Adipose tissue (tissue), 3 donors: ENCODE measurements around the gene CCKAR. TPM values are rescaled to one million over a fixed set of nuclear protein-coding genes. Genes with fewer than 3 reads are reported as not detected.

ENCODE experiments used
- H3K27ac ChIP-seq: one replicate; pipeline ENCODE4 v1.5.1; 2013; ENCODE audit warnings: low read depth, low read length
- WGBS, 3 donors: extraction: QIAGEN DNeasy Blood & Tissue Kit; methylation state at CpG; one replicate each; pipeline ENCODE4 v1.1.7; 2013; 5-methylcytosine and 5-hydroxymethylcytosine counted together
- polyA plus RNA-seq, 3 donors: library from polyadenylated mRNA; stranded (reverse); fragments of 200-250 nt; gene quantifications; one replicate each; pipeline ENCODE4 v1.2.3, GENCODE V29; 2013
- donor health status: healthy with polysubstance abuse.
- donor health status: Bipolar disorder and iron deficiency.
- donor health status: healthy.

Gene CCKAR
- polyA plus RNA-seq, 3 donors = 0.08 to 1.0 TPM; not detected in 1

- no peak overlapping the region for H3K27ac ChIP-seq
- WGBS, 3 donors = 73 to 80% (median 79%) methylated on average over 8 of the region's 8 CpGs
Measured at GRCh38 chr4:26496207-26496783, 6.0 kb upstream of the CCKAR start.

GRCh38 chr4:26493461-26493860, 3.2 kb upstream of the CCKAR start:
- 87 to 92% (median 90%) methylated on average over 4 of the region's 4 CpGs for WGBS, 3 donors
- no peak overlapping the region for H3K27ac ChIP-seq

- no peak overlapping the region for H3K27ac ChIP-seq
- 84 to 88% (median 87%) methylated on average over 7 of the region's 7 CpGs for WGBS, 3 donors
Measured at GRCh38 chr4:26491449-26492170, 1.3 kb upstream of the CCKAR start.

- H3K27ac ChIP-seq = no peak overlapping the region
- 83 to 84% (median 84%) methylated on average over 4 of the region's 4 CpGs for WGBS, 3 donors
Measured at GRCh38 chr4:26490960-26491284, 638 bp upstream of the CCKAR start.

- WGBS, 3 donors = 60 to 88% (median 85%) methylated on average over 19 of the region's 19 CpGs
- no peak overlapping the region for H3K27ac ChIP-seq
Measured at GRCh38 chr4:26489101-26489985, 941 bp downstream of the CCKAR start.

GRCh38 chr4:26485684-26486083, 4.6 kb downstream of the CCKAR start:
- H3K27ac ChIP-seq = no peak overlapping the region
- 29 to 86% (median 82%) methylated on average over 7 of the region's 7 CpGs for WGBS, 3 donors

- no peak overlapping the region for H3K27ac ChIP-seq
- whole genome bisulfite sequencing, 3 donors = 67 to 85% (median 72%) methylated on average over 5 of the region's 5 CpGs
Measured at GRCh38 chr4:26484516-26484915, 5.8 kb downstream of the CCKAR start.

GRCh38 chr4:26484032-26484515, 6.2 kb downstream of the CCKAR start:
- WGBS, 3 donors = 19 to 43% (median 26%) methylated on average over 2 of the region's 2 CpGs
- no peak overlapping the region for H3K27ac ChIP-seq

- WGBS, 3 donors = 51 to 64% (median 59%) methylated on average over 3 of the region's 3 CpGs
- H3K27ac ChIP-seq = no peak overlapping the region
Measured at GRCh38 chr4:26482508-26483462, 7.5 kb downstream of the CCKAR start.

GRCh38 chr4:26478330-26478729, 12.0 kb downstream of the CCKAR start:
- H3K27ac ChIP-seq = no peak overlapping the region
- WGBS, 3 donors = 76 to 94% (median 82%) methylated on average over 13 of the region's 13 CpGs

GRCh38 chr4:26476545-26476944, 13.7 kb downstream of the CCKAR start:
- H3K27ac ChIP-seq = no peak overlapping the region
- WGBS, 3 donors = 63 to 80% (median 78%) methylated on average over 5 of the region's 5 CpGs

- H3K27ac ChIP-seq = no peak overlapping the region
- WGBS, 3 donors = 82 to 96% (median 94%) methylated on average over 8 of the region's 8 CpGs
Measured at GRCh38 chr4:26475716-26476115, 14.6 kb downstream of the CCKAR start.

GRCh38 chr4:26474551-26474950, 15.7 kb downstream of the CCKAR start:
- WGBS, 3 donors = 62 to 91% (median 76%) methylated on average over 3 of the region's 3 CpGs
- H3K27ac ChIP-seq = no peak overlapping the region

- H3K27ac ChIP-seq = no peak overlapping the region
- 77 to 91% (median 86%) methylated on average over 8 of the region's 8 CpGs for WGBS, 3 donors
Measured at GRCh38 chr4:26473893-26474292, 16.4 kb downstream of the CCKAR start.

- H3K27ac ChIP-seq = no peak overlapping the region
- 78 to 95% (median 83%) methylated on average over 1 of the region's 1 CpG for WGBS, 3 donors
Measured at GRCh38 chr4:26471890-26472289, 18.4 kb downstream of the CCKAR start.

- WGBS, 3 donors = 71 to 75% (median 71%) methylated on average over 4 of the region's 4 CpGs
- H3K27ac ChIP-seq = no peak overlapping the region
Measured at GRCh38 chr4:26468977-26469376, 21.3 kb downstream of the CCKAR start.

GRCh38 chr4:26468283-26468949, 21.9 kb downstream of the CCKAR start:
- H3K27ac ChIP-seq = no peak overlapping the region
- WGBS, 3 donors = 51 to 92% (median 86%) methylated on average over 9 of the region's 9 CpGs

GRCh38 chr4:26467724-26468123, 22.6 kb downstream of the CCKAR start:
- no peak overlapping the region for H3K27ac ChIP-seq
- 64 to 80% (median 79%) methylated on average over 1 of the region's 1 CpG for WGBS, 3 donors
